ENCODE measurements around the gene ADD2.

ADD2 gene

GRCh38 chr2:70710038-70710690, 57.8 kb downstream of the ADD2 start:
- DNase-seq, result no peak
- in situ Hi-C loops (cut with MboI; ENCODE audit: low pct_unique_long_range_greater_than_20kb, low sequenced_read_pairs), result no loop called here

- DNase-seq, result no peak
- in situ Hi-C loops (cut with MboI; ENCODE audit: low pct_unique_long_range_greater_than_20kb, low sequenced_read_pairs), result no loop called here
Measured at GRCh38 chr2:70709275-70710037, 58.5 kb downstream of the ADD2 start.

- DNase-seq, result no peak
Measured at GRCh38 chr2:70708376-70709199, 59.4 kb downstream of the ADD2 start.

GRCh38 chr2:70707706-70708105, 60.3 kb downstream of the ADD2 start:
- DNase-seq, result no peak
- in situ Hi-C loops (cut with MboI; ENCODE audit: low pct_unique_long_range_greater_than_20kb, low sequenced_read_pairs), result no loop called here

More at GRCh38 chr2:70708376-70709199, 59.4 kb downstream of the ADD2 start:
- in situ Hi-C loops (cut with MboI; ENCODE audit: low pct_unique_long_range_greater_than_20kb, low sequenced_read_pairs), result no loop called here

GRCh38 chr2:70706026-70706795, 61.8 kb downstream of the ADD2 start:
- no peak for DNase-seq
- in situ Hi-C loops (cut with MboI; ENCODE audit: low pct_unique_long_range_greater_than_20kb, low sequenced_read_pairs), result no loop called here

GRCh38 chr2:70705160-70705850, 62.7 kb downstream of the ADD2 start:
- no peak for DNase-seq
- in situ Hi-C loops (cut with MboI; ENCODE audit: low pct_unique_long_range_greater_than_20kb, low sequenced_read_pairs), result no loop called here

- DNase-seq, result no peak
- in situ Hi-C loops (cut with MboI; ENCODE audit: low pct_unique_long_range_greater_than_20kb, low sequenced_read_pairs), result no loop called here
Measured at GRCh38 chr2:70703900-70704549, 64.0 kb downstream of the ADD2 start.

- in situ Hi-C loops (cut with MboI; ENCODE audit: low pct_unique_long_range_greater_than_20kb, low sequenced_read_pairs), result no loop called here
- no peak for DNase-seq
Measured at GRCh38 chr2:70702711-70703395, 65.1 kb downstream of the ADD2 start.

- in situ Hi-C loops (cut with MboI; ENCODE audit: low pct_unique_long_range_greater_than_20kb, low sequenced_read_pairs), result no loop called here
Measured at GRCh38 chr2:70698847-70699246, 69.2 kb downstream of the ADD2 start.

GRCh38 chr2:70697603-70698383, 70.2 kb downstream of the ADD2 start:
- DNase-seq, result no peak
- in situ Hi-C loops (cut with MboI; ENCODE audit: low pct_unique_long_range_greater_than_20kb, low sequenced_read_pairs), result no loop called here

More at GRCh38 chr2:70698847-70699246, 69.2 kb downstream of the ADD2 start:
- no peak for DNase-seq

GRCh38 chr2:70696142-70696541, 71.9 kb downstream of the ADD2 start:
- no peak for DNase-seq
- in situ Hi-C loops (cut with MboI; ENCODE audit: low pct_unique_long_range_greater_than_20kb, low sequenced_read_pairs), result no loop called here

GRCh38 chr2:70692256-70692655, 75.7 kb downstream of the ADD2 start:
- DNase-seq, result no peak
- in situ Hi-C loops (cut with MboI; ENCODE audit: low pct_unique_long_range_greater_than_20kb, low sequenced_read_pairs), result no loop called here

GRCh38 chr2:70691497-70692140, 76.4 kb downstream of the ADD2 start:
- no peak for DNase-seq
- in situ Hi-C loops (cut with MboI; ENCODE audit: low pct_unique_long_range_greater_than_20kb, low sequenced_read_pairs), result no loop called here

- in situ Hi-C loops (cut with MboI; ENCODE audit: low pct_unique_long_range_greater_than_20kb, low sequenced_read_pairs), result no loop called here
- no peak for DNase-seq
Measured at GRCh38 chr2:70690846-70691245, 77.2 kb downstream of the ADD2 start.

GRCh38 chr2:70688427-70688826, 79.6 kb downstream of the ADD2 start:
- no peak for DNase-seq
- in situ Hi-C loops (cut with MboI; ENCODE audit: low pct_unique_long_range_greater_than_20kb, low sequenced_read_pairs), result no loop called here

GRCh38 chr2:70687461-70687795, 80.6 kb downstream of the ADD2 start:
- in situ Hi-C loops (cut with MboI; ENCODE audit: low pct_unique_long_range_greater_than_20kb, low sequenced_read_pairs), result no loop called here
- DNase-seq, result no peak

Measured in KBM-7 (cell line).